Mesodermal cell (in vitro differentiated cells): ENCODE results near the gene PRSS38.

ENCODE experiments used
- H3K27ac ChIP-seq: 2 replicates; pipeline ENCODE4 v1.7.0; 2013; ENCODE audit warnings: mild to moderate bottlenecking, low read depth, low read length, moderate library complexity; ENCODE audit not compliant: severe bottlenecking
- H3K36me3 ChIP-seq: 2 replicates; pipeline ENCODE4 v1.7.1; 2013; ENCODE audit warnings: mild to moderate bottlenecking, low read length, moderate library complexity; ENCODE audit not compliant: control insufficient read depth, insufficient read depth
- H3K4me1 ChIP-seq: one replicate; pipeline ENCODE4 v1.7.1; 2013; ENCODE audit warnings: mild to moderate bottlenecking, low read length; ENCODE audit not compliant: insufficient read depth, control insufficient read depth, poor library complexity, severe bottlenecking
- H3K4me3 ChIP-seq: 2 replicates; pipeline ENCODE4 v1.7.0; 2013; ENCODE audit warnings: low read length, control low read depth, mild to moderate bottlenecking; ENCODE audit not compliant: insufficient read depth, poor library complexity, severe bottlenecking; ENCODE audit errors: extremely low read depth
- H3K9me3 ChIP-seq: 2 replicates; pipeline ENCODE4 v1.7.1; 2013; ENCODE audit warnings: mild to moderate bottlenecking, low read length, moderate library complexity; ENCODE audit not compliant: control insufficient read depth
- WGBS, 2 experiments: methylation state at CpG; one replicate each; pipeline ENCODE4 v1.1.5; 2013; ENCODE audit warnings: missing lambda C conversion rate in 2 of 2; ENCODE audit not compliant: insufficient coverage in 2 of 2; 5-methylcytosine and 5-hydroxymethylcytosine counted together

Gene PRSS38

GRCh38 chr1:227771326-227771725, 44.1 kb upstream of the PRSS38 start:
- no peak overlapping the region for H3K27ac ChIP-seq
- WGBS, 2 experiments = 90 to 96% methylated on average over 3 to 4 of the region's 8 CpGs
- no peak overlapping the region for H3K4me3 ChIP-seq
- H3K9me3 ChIP-seq = no peaks in the 10 kb centered on the region
- H3K4me1 ChIP-seq = peaks cover 25% of the 10 kb centered on the region
- H3K36me3 ChIP-seq = peaks cover 38% of the 10 kb centered on the region

DNA sequence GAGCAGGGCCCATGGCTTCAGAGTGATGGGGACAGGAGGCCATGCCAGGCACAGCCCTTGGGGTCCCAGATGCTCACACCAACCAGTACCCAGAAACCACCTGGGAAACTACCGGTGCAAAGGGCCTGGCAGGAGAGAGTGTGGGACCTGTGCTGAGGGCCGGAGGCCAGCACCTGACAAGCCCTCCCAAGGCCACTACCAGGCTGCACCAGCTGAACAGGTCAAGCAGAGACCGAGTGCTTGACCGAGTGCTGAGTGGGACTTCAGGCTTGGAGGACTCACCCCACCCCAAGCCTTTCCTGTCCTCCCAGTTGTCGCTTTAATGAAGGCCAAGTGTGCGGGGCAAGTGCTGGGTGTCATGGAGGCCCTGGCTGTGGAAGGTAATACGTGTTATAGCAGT, 43.7 kb upstream of the PRSS38 start:
- H3K4me3 ChIP-seq = no peak overlapping the region
- no peaks in the 10 kb centered on the region for H3K9me3 ChIP-seq
- H3K4me1 ChIP-seq = peaks cover 25% of the 10 kb centered on the region
- no peak overlapping the region for H3K27ac ChIP-seq
- peaks cover 34% of the 10 kb centered on the region for H3K36me3 ChIP-seq
- WGBS, 2 experiments = 91 to 100% methylated on average over 1 to 3 of the region's 7 CpGs

GRCh38 chr1:227773558-227773957, 41.9 kb upstream of the PRSS38 start:
- H3K36me3 ChIP-seq = peaks cover 24% of the 10 kb centered on the region
- H3K4me1 ChIP-seq = peaks cover 34% of the 10 kb centered on the region
- 91 to 98% methylated on average over 8 to 10 of the region's 15 CpGs for WGBS, 2 experiments
- H3K9me3 ChIP-seq = no peaks in the 10 kb centered on the region
- H3K4me3 ChIP-seq = no peak overlapping the region
- H3K27ac ChIP-seq = no peak overlapping the region

DNA sequence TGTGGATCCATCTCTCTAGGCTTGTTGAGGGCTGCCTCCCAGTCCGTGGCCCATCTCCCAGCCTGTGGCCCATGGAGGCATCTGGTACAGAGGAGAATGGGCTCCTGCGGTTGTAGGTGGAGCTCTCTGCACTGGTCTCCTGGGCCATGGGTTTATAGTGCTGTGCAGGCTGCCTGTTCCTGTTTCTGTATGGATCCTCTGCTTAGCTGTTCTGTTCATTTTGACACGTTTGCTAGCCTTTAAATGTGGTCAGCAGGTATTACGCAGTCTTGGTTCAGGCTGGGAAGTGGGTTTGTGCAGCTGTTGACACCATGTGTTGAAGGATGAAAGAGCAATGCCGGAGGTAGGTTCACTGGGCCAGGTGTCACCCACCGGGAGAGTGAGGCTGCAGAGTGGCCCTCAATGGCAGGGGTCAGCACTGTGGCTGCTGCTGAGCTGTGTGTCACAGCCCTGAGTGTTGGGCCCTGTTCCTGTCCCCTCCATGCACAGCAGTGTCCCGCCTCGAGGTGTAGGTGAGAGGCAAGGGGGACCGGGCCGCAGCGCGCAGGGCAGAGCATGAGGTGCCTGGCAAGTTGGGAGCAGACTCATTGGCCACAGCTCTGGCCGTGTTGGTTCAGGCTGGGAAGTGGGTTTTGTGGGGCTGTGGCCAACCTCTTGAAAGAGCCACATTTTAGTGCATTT, 41.3 kb upstream of the PRSS38 start:
- WGBS, 2 experiments = 87 to 92% methylated on average over 9 to 13 of the region's 13 CpGs
- Histone ChIP-seq H3K4me3 (no peak overlapping the region), H3K27ac (no peak overlapping the region), H3K4me1 (peaks cover 34% of the 10 kb centered on the region), H3K36me3 (peaks cover 18% of the 10 kb centered on the region), H3K9me3 (no peaks in the 10 kb centered on the region)

GRCh38 chr1:227774821-227775661, 40.4 kb upstream of the PRSS38 start:
- Histone ChIP-seq H3K36me3 (peaks cover 22% of the 10 kb centered on the region), H3K4me1 (peaks cover 34% of the 10 kb centered on the region), H3K4me3 (no peak overlapping the region), H3K9me3 (no peaks in the 10 kb centered on the region), H3K27ac (peak overlapping the region; percentile 81)
- 91 to 92% methylated on average over 37 to 39 of the region's 42 CpGs for WGBS, 2 experiments

- Histone ChIP-seq H3K4me1 (peaks cover 34% of the 10 kb centered on the region), H3K4me3 (no peak overlapping the region), H3K9me3 (no peaks in the 10 kb centered on the region), H3K36me3 (peaks cover 23% of the 10 kb centered on the region), H3K27ac (peak overlapping the region; percentile 81)
- WGBS, 2 experiments = 95 to 98% methylated on average over 10 of the region's 10 CpGs
These were observed 39.6 kb upstream of the PRSS38 start for GRCh38 chr1:227775841-227776240.

DNA sequence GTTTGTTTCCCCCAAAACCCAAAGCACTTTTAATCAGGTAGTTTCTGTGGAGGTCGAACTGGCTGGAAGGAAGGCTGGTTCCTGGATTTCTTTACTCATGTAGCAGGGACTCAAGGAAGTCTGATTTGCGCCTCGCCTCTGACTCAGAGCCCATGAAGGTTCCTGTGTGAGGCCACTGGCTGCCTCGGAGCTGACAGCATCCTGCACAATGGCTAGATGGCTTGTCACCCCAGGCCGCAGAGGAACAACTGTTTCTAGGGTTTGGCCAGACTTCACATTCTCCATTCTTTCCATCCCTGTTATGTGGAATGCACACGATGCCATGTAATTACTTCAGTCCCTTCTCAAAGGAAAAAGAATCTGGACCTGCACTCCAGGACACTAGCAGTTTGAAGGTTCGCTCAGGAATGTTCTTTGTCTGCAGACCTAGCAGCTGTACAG, 39.1 kb upstream of the PRSS38 start:
- no peaks in the 10 kb centered on the region for H3K9me3 ChIP-seq
- H3K36me3 ChIP-seq = peaks cover 22% of the 10 kb centered on the region
- peaks cover 34% of the 10 kb centered on the region for H3K4me1 ChIP-seq
- no peak overlapping the region for H3K4me3 ChIP-seq
- 76 to 79% methylated on average over 5 to 6 of the region's 7 CpGs for WGBS, 2 experiments
- peak overlapping the region; percentile 81 for H3K27ac ChIP-seq

- no peak overlapping the region for H3K4me3 ChIP-seq
- H3K9me3 ChIP-seq = no peaks in the 10 kb centered on the region
- H3K27ac ChIP-seq = no peak overlapping the region
- WGBS, 2 experiments = 99 to 100% methylated on average over 7 to 9 of the region's 11 CpGs
- peaks cover 34% of the 10 kb centered on the region for H3K4me1 ChIP-seq
- H3K36me3 ChIP-seq = peaks cover 22% of the 10 kb centered on the region
These were observed 38.3 kb upstream of the PRSS38 start for GRCh38 chr1:227777156-227777555.

DNA sequence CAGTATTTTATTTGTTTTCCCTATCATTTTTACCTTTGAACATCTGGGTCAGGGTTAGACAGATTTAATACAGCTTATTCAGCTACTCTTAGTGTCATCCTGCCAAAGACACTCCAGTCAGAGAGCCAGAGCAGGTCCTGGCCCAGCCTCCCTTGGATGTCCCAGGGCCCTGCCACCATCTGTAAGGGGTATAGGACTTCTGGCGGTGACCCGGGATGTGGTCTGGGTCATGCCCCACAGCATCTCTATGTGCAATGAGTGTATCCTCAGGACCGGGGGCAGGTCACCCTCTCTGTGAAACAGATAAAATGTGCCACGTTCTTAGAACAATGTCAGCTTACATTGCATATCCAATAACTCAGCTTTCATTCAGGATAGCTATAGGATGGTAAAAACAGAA, 37.8 kb upstream of the PRSS38 start:
- 94 to 100% methylated on average over 2 of the region's 4 CpGs for WGBS, 2 experiments
- Histone ChIP-seq H3K4me3 (no peak overlapping the region), H3K4me1 (peaks cover 34% of the 10 kb centered on the region), H3K27ac (no peak overlapping the region), H3K36me3 (peaks cover 22% of the 10 kb centered on the region), H3K9me3 (no peaks in the 10 kb centered on the region)

GRCh38 chr1:227778401-227778947, 37.0 kb upstream of the PRSS38 start:
- H3K4me1 ChIP-seq = peaks cover 34% of the 10 kb centered on the region

More at GRCh38 chr1:227778401-227778947, 37.0 kb upstream of the PRSS38 start:
- Histone ChIP-seq H3K36me3 (peaks cover 22% of the 10 kb centered on the region), H3K9me3 (no peaks in the 10 kb centered on the region), H3K27ac (no peak overlapping the region), H3K4me3 (no peak overlapping the region)
- 94 to 97% methylated on average over 7 to 8 of the region's 8 CpGs for WGBS, 2 experiments
